ENCODE data around the gene AOC1.

The AOC1 gene

GRCh38 chr7:150820578-150821198 lies 31.6 kb upstream of the AOC1 start:
- Histone ChIP-seq H3K36me3 (ENCODE audit: control insufficient read depth, insufficient read depth, low read length) (no peaks in the 10 kb centered on the region), H3K9ac (ENCODE audit: low read length) (no peak overlapping the region), H3K4me1 (ENCODE audit: control insufficient read depth, insufficient read depth, low read length) (no peaks in the 10 kb centered on the region), H3K4me3 (ENCODE audit: low read length) (no peak overlapping the region), H3K27me3 (ENCODE audit: control insufficient read depth, insufficient read depth, low read length) (no peaks in the 10 kb centered on the region), H3K9me3 (ENCODE audit: control insufficient read depth, low read length) (no peaks in the 10 kb centered on the region)

- Histone ChIP-seq H3K27me3 (ENCODE audit: control insufficient read depth, insufficient read depth, low read length) (no peaks in the 10 kb centered on the region), H3K36me3 (ENCODE audit: control insufficient read depth, insufficient read depth, low read length) (no peaks in the 10 kb centered on the region)
These were observed 29.3 kb upstream of the AOC1 start for GRCh38 chr7:150823043-150823442.

GRCh38 chr7:150823484-150824126 lies 28.7 kb upstream of the AOC1 start:
- no peak overlapping the region for H3K9ac ChIP-seq (ENCODE audit: low read length)
- H3K36me3 ChIP-seq (ENCODE audit: control insufficient read depth, insufficient read depth, low read length): no peaks in the 10 kb centered on the region
- no peaks in the 10 kb centered on the region for H3K27me3 ChIP-seq (ENCODE audit: control insufficient read depth, insufficient read depth, low read length)
- no peaks in the 10 kb centered on the region for H3K9me3 ChIP-seq (ENCODE audit: control insufficient read depth, low read length)
- no peak overlapping the region for H3K4me3 ChIP-seq (ENCODE audit: low read length)
- H3K4me1 ChIP-seq (ENCODE audit: control insufficient read depth, insufficient read depth, low read length): peaks cover 8% of the 10 kb centered on the region

More at GRCh38 chr7:150823043-150823442, 29.3 kb upstream of the AOC1 start:
- no peak overlapping the region for H3K9ac ChIP-seq (ENCODE audit: low read length)
- H3K4me3 ChIP-seq (ENCODE audit: low read length): no peak overlapping the region
- peaks cover 8% of the 10 kb centered on the region for H3K4me1 ChIP-seq (ENCODE audit: control insufficient read depth, insufficient read depth, low read length)
- H3K9me3 ChIP-seq (ENCODE audit: control insufficient read depth, low read length): no peaks in the 10 kb centered on the region

- Histone ChIP-seq H3K9ac (ENCODE audit: low read length) (no peak overlapping the region), H3K9me3 (ENCODE audit: control insufficient read depth, low read length) (no peaks in the 10 kb centered on the region), H3K4me3 (ENCODE audit: low read length) (no peak overlapping the region), H3K4me1 (ENCODE audit: control insufficient read depth, insufficient read depth, low read length) (peaks cover 8% of the 10 kb centered on the region), H3K27me3 (ENCODE audit: control insufficient read depth, insufficient read depth, low read length) (no peaks in the 10 kb centered on the region), H3K36me3 (ENCODE audit: control insufficient read depth, insufficient read depth, low read length) (no peaks in the 10 kb centered on the region)
These were observed 27.7 kb upstream of the AOC1 start for GRCh38 chr7:150824379-150825177.

- Histone ChIP-seq H3K4me1 (ENCODE audit: control insufficient read depth, insufficient read depth, low read length) (peaks cover 21% of the 10 kb centered on the region), H3K36me3 (ENCODE audit: control insufficient read depth, insufficient read depth, low read length) (no peaks in the 10 kb centered on the region), H3K27me3 (ENCODE audit: control insufficient read depth, insufficient read depth, low read length) (no peaks in the 10 kb centered on the region), H3K9ac (ENCODE audit: low read length) (no peak overlapping the region), H3K4me3 (ENCODE audit: low read length) (no peak overlapping the region), H3K9me3 (ENCODE audit: control insufficient read depth, low read length) (no peaks in the 10 kb centered on the region)
These were observed 26.1 kb upstream of the AOC1 start for GRCh38 chr7:150826061-150826849.

- H3K9ac ChIP-seq (ENCODE audit: low read length): no peak overlapping the region
- H3K36me3 ChIP-seq (ENCODE audit: control insufficient read depth, insufficient read depth, low read length): no peaks in the 10 kb centered on the region
- no peak overlapping the region for H3K4me3 ChIP-seq (ENCODE audit: low read length)
- H3K27me3 ChIP-seq (ENCODE audit: control insufficient read depth, insufficient read depth, low read length): peaks cover 6% of the 10 kb centered on the region
- peaks cover 21% of the 10 kb centered on the region for H3K4me1 ChIP-seq (ENCODE audit: control insufficient read depth, insufficient read depth, low read length)
- no peaks in the 10 kb centered on the region for H3K9me3 ChIP-seq (ENCODE audit: control insufficient read depth, low read length)
These were observed 23.9 kb upstream of the AOC1 start for GRCh38 chr7:150828384-150828783.

- H3K9ac ChIP-seq (ENCODE audit: low read length): no peak overlapping the region
- no peaks in the 10 kb centered on the region for H3K9me3 ChIP-seq (ENCODE audit: control insufficient read depth, low read length)
- H3K4me3 ChIP-seq (ENCODE audit: low read length): no peak overlapping the region
- H3K36me3 ChIP-seq (ENCODE audit: control insufficient read depth, insufficient read depth, low read length): no peaks in the 10 kb centered on the region
- H3K4me1 ChIP-seq (ENCODE audit: control insufficient read depth, insufficient read depth, low read length): peaks cover 21% of the 10 kb centered on the region
- peaks cover 6% of the 10 kb centered on the region for H3K27me3 ChIP-seq (ENCODE audit: control insufficient read depth, insufficient read depth, low read length)
These were observed 22.9 kb upstream of the AOC1 start for GRCh38 chr7:150829426-150829825.

- H3K4me3 ChIP-seq (ENCODE audit: low read length): no peak overlapping the region
These were observed 21.4 kb upstream of the AOC1 start for GRCh38 chr7:150830937-150831336.

GRCh38 chr7:150831851-150832250 lies 20.5 kb upstream of the AOC1 start:
- no peaks in the 10 kb centered on the region for H3K36me3 ChIP-seq (ENCODE audit: control insufficient read depth, insufficient read depth, low read length)
- H3K9me3 ChIP-seq (ENCODE audit: control insufficient read depth, low read length): no peaks in the 10 kb centered on the region
- H3K9ac ChIP-seq (ENCODE audit: low read length): no peak overlapping the region
- peaks cover 6% of the 10 kb centered on the region for H3K27me3 ChIP-seq (ENCODE audit: control insufficient read depth, insufficient read depth, low read length)
- H3K4me3 ChIP-seq (ENCODE audit: low read length): no peak overlapping the region
- peaks cover 13% of the 10 kb centered on the region for H3K4me1 ChIP-seq (ENCODE audit: control insufficient read depth, insufficient read depth, low read length)

More at GRCh38 chr7:150830937-150831336, 21.4 kb upstream of the AOC1 start:
- Histone ChIP-seq H3K36me3 (ENCODE audit: control insufficient read depth, insufficient read depth, low read length) (no peaks in the 10 kb centered on the region), H3K9ac (ENCODE audit: low read length) (no peak overlapping the region), H3K9me3 (ENCODE audit: control insufficient read depth, low read length) (no peaks in the 10 kb centered on the region), H3K27me3 (ENCODE audit: control insufficient read depth, insufficient read depth, low read length) (peaks cover 6% of the 10 kb centered on the region), H3K4me1 (ENCODE audit: control insufficient read depth, insufficient read depth, low read length) (peaks cover 21% of the 10 kb centered on the region)

- H3K9ac ChIP-seq (ENCODE audit: low read length): no peak overlapping the region
- H3K9me3 ChIP-seq (ENCODE audit: control insufficient read depth, low read length): no peaks in the 10 kb centered on the region
- peaks cover 6% of the 10 kb centered on the region for H3K27me3 ChIP-seq (ENCODE audit: control insufficient read depth, insufficient read depth, low read length)
- H3K4me1 ChIP-seq (ENCODE audit: control insufficient read depth, insufficient read depth, low read length): peaks cover 13% of the 10 kb centered on the region
- H3K4me3 ChIP-seq (ENCODE audit: low read length): no peak overlapping the region
- no peaks in the 10 kb centered on the region for H3K36me3 ChIP-seq (ENCODE audit: control insufficient read depth, insufficient read depth, low read length)
These were observed 17.3 kb upstream of the AOC1 start for GRCh38 chr7:150835019-150835418.

GRCh38 chr7:150835702-150836280 lies 16.5 kb upstream of the AOC1 start:
- H3K36me3 ChIP-seq (ENCODE audit: control insufficient read depth, insufficient read depth, low read length): no peaks in the 10 kb centered on the region
- peaks cover 6% of the 10 kb centered on the region for H3K27me3 ChIP-seq (ENCODE audit: control insufficient read depth, insufficient read depth, low read length)
- H3K4me1 ChIP-seq (ENCODE audit: control insufficient read depth, insufficient read depth, low read length): peaks cover 5% of the 10 kb centered on the region
- no peak overlapping the region for H3K4me3 ChIP-seq (ENCODE audit: low read length)
- H3K9ac ChIP-seq (ENCODE audit: low read length): no peak overlapping the region
- no peaks in the 10 kb centered on the region for H3K9me3 ChIP-seq (ENCODE audit: control insufficient read depth, low read length)

Measured in mucosa of stomach (tissue), 1 donor.